Ammon's horn (tissue), 1 donor: Measurements from ENCODE around the gene CAPZB.
A peak's percentile ranks its signal among the peaks of the same experiment; 100 is the strongest.

Experiments used
- DNase-seq: peaks from one replicate; pipeline ENCODE4 v3.0.0-alpha.2; 2016; ENCODE audit warnings: low spot score

Gene CAPZB

GRCh38 chr1:19448491-19449439 lies 36.6 kb downstream of the CAPZB start:
- peak; percentile 69 for DNase-seq

- no peak for DNase-seq
Measured at GRCh38 chr1:19447550-19447949, 37.8 kb downstream of the CAPZB start.

- DNase-seq = no peak
Measured at GRCh38 chr1:19445417-19446342, 39.7 kb downstream of the CAPZB start.

GRCh38 chr1:19444296-19445021 lies 40.9 kb downstream of the CAPZB start:
- no peak for DNase-seq

DNA sequence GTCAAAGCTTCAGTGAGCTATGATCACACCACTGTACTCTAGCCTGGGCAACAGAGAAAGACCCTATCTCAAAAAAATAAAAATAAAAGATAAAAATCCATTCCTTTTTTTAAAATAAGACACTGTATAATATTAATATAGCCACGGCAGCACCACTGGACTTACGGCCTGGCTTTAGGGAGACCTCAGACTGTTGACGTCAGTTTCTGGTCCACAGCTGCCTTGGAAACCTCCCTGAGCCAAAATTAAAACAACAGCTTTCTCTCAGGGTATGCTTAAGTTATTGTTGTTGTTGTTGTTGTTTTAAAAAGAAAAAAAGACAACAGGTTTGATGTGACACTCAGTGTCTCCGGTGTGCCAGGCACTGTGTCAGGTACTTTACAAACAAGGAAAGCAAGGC lies 42.0 kb downstream of the CAPZB start:
- DNase-seq = no peak

DNA sequence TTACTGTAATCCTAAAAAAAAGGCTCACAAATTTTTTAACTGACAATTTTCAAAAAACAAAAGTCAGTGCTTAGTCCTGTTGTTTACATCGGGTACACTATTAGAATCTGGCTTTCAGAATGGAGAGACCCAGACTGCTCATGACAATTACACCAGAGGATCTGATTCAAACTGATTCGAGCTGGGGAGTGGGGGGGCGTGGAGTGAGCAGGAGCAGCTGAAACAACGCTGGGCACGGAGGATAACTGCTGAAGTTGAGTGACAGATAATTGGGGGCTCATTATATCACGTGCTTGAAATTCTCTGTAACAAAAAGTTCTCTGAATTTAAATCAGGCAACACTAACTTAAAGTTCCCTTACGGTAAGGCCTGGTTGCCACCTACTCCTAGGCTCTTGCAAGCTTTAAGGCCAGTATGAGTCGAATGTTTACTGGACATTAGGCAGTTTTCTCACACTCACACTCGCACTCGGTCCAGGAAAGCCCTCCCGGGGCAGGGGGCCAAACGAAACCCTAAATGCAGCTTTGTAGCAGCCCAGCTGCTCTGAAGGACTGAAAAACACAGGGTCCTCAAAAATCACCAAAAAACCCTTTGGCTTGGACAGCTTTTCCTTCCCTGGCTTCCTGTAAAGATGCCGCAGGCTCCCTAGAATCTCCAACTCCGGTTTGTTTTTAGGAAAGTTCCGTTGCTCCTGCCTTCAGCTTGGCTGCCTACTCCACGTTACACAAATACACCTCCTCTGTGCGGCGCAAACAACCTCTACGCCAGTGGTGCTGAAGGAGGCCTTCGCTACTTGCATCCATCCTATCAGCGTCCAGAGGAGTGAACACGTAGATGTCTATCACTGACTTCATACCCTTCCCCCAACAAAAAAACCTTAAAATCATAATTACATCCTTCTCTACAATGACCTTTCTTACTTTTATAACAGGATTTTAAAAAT lies 42.9 kb downstream of the CAPZB start:
- no peak for DNase-seq

DNA sequence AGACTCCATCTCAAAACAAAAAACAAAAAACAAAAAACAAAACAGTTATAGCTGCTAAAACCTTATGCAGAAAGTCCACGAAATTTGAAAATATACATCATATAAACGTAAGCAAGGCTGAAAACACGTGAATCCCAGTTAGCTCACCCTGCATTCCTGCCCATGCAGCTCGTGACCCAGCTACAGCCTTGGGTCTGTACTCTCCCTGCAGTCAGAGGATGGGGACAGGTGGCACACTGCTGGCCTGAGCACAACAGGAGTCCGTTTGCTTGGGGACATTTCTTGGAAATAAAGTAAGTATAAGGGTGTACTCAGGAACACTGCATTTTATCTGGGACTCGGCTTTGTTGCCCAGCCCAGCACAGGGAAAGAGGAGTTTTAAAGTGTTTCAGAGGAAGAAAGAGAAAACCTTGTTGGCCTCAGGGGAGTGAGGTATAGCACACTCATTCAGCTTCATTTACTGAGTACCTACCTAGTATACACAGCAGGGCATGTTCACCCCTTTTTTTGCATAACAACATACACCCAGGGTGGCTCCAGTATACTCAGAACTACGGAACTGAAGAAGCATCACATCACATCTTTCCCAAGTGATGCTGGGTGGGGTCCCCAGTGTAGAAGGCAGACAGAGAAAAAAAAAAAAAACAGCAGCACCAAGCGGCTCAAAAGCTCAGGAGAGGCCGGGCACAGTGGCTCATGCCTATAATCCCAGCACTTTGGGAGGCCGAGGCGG lies 44.1 kb downstream of the CAPZB start:
- no peak for DNase-seq

DNA sequence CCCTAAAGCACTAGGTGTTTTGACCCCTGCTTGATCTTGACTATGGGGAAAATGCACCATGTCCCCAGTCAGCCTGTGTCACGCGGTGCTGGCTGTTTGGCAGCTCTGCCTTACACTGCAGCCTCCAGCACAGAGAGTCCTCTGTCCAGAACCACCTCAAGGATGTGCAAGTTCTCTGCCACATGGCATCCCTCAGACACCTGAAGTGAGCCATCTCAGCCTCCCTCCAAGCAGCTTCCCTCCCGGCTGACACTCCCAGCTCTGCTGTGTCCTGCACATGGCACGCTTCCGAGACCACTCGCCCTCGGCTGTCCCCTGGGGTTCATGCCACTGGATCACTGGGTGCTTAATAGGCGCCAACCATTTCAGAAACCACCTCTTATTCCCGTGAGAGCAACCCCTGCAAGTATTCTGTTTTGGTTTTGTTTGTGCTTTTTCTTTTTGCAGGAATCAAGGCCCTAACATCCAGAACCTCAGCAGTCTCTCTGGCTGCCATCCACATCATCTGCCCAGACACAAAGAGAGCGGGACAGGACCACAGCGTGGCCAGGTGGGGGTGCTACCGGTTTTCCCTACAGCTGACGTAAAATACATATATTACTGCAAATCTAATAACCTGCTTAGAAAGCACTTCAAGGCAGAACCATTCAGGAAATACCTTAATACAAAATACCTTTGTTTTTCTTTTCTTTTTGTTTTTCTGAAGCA lies 45.7 kb downstream of the CAPZB start:
- peak; percentile 76 for DNase-seq

- DNase-seq = no peak
Measured at GRCh38 chr1:19438516-19439195, 46.7 kb downstream of the CAPZB start.

DNA sequence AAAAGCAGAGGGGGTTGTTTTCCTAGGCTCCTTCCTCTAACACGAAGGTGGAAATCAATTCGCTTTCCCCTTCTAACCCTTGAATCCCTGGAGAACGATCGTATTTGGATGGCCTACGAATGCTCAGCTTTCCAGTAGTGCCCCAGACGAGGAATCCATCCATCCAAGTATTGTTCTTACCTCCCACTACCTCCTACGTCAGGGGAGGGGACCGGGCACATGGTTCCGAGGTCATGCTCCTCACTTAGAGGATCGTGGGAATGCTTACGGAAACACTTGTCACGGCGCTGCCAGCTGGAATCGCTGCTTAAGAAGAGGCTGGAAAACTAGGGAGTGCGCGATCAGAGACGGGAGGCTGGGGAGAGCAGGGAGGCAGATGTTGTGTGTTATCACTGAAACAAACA lies 47.4 kb downstream of the CAPZB start:
- no peak for DNase-seq

- peak; percentile 77 for DNase-seq
Measured at GRCh38 chr1:19436716-19437476, 48.4 kb downstream of the CAPZB start.

- DNase-seq = no peak
Measured at GRCh38 chr1:19435851-19436455, 49.4 kb downstream of the CAPZB start.

DNA sequence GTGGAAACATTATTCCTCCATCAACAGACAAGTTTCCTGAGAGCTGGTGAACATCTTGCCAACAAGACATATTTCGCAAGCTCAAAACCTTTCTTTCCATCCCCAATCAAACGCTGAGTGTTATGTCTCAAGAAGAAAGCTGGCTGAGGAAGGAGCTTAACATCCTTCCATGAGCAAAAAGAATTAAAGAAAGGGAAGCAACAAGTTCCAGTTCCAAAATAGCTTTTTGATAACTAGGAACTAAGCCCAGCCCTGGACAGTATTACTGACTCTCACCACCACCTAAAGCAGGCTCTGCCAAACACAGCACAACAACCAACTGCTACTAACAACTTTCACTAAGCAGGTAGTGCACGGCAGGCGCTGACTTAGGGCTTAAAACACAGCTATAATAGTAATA lies 50.2 kb downstream of the CAPZB start:
- DNase-seq = peak; percentile 79

DNA sequence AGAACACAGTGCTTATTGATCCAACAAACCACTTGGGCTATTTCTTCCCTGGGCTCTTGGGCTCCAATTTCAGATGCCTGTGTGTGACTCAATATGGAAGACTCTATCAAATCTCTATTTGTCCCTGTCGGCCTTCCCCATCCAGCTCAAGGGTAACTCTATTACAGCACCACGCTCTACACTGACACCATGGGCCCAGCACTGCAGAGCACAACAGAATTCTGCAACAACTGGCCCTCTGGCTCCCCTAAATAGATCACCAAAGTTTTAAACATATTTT lies 51.7 kb downstream of the CAPZB start:
- no peak for DNase-seq

GRCh38 chr1:19432943-19433718 lies 52.2 kb downstream of the CAPZB start:
- no peak for DNase-seq

DNA sequence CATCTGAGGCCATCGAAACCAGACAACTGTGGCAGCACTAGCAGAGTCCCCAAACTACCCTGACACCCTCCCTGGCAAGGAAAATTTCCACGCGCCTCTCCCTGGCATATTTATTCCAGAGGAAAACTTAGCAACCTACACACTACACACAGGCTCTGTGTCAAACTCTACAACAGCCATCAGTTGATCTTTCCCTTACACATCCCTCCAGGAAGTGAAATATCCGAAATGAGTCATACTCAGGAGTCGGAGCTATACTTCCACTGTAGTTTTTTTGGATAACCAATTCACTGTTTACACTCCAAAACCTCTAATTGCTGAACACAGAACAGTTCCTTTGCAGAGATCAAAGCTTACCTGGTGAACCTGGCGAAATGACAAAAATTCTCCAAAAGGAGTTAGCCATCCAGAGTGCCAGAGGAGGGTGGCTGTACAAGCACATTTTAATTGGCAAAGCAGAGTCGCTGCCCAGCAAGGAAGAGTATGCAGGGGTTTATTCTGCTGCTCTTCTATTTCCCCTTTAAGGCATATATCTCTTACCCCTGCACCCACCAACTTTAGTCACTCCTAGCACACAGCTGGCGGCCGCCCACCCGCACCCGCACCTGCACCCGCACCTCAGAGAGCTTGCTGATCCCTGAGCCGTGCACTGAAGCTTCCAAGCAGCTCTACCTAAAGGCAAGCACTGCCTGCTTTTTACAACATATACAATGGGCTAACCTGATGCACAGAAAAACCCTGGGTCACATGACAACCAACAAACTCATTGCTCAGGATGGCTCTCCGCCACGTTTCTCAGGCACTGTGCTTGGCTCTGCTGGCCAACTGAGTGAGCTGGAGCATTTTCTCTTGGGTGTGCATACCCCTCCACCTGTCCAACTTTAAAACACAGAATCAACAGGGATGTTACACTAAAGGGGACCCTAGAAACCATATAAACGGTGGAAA lies 54.9 kb downstream of the CAPZB start:
- DNase-seq = no peak
